Keratinocyte (primary cell): ENCODE measurements around the gene CCR5AS.
A peak's percentile ranks its signal among the peaks of the same experiment; 100 is the strongest.

Experiments used
- DNase-seq: peaks from one replicate; pipeline ENCODE4 v3.0.0-alpha.2; 2011; ENCODE audit warnings: low read depth, missing footprints, low spot score
- FAIRE-seq: peaks from 2 replicates; lab custom pipeline; 2011; peaks lifted over from hg19 to GRCh38; lab: Jason Lieb, UNC
- H2AFZ ChIP-seq: 2 replicates; pipeline ENCODE4 v1.6.0; 2012; ENCODE audit warnings: low read length, control low read depth, inconsistent platforms; ENCODE audit not compliant: control insufficient read depth
- H3K27ac ChIP-seq: 2 replicates; pipeline ENCODE4 v1.5.1; 2011; ENCODE audit warnings: low read length; ENCODE audit not compliant: control insufficient read depth, insufficient read depth
- H3K27me3 ChIP-seq: 3 replicates; pipeline ENCODE4 v1.6.0; 2011; ENCODE audit warnings: low read length; ENCODE audit not compliant: control insufficient read depth, insufficient read depth; ENCODE audit errors: extremely low read depth
- H3K36me3 ChIP-seq, 2 experiments: 2 replicates in 1 of 2; 3 replicates in 1 of 2; pipeline ENCODE4 v1.5.1; 2011; ENCODE audit warnings: low read length in 2 of 2, mild to moderate bottlenecking in 1 of 2; ENCODE audit not compliant: control insufficient read depth in 2 of 2, insufficient read depth in 2 of 2; ENCODE audit errors: extremely low read depth in 1 of 2
- H3K4me1 ChIP-seq: 3 replicates; pipeline ENCODE4 v1.5.1; 2011; ENCODE audit warnings: low read length; ENCODE audit not compliant: control insufficient read depth, insufficient read depth; ENCODE audit errors: extremely low read depth
- H3K4me2 ChIP-seq: 3 replicates; pipeline ENCODE4 v1.6.0; 2011; ENCODE audit warnings: low read depth, low read length; ENCODE audit not compliant: control insufficient read depth, insufficient read depth; ENCODE audit errors: extremely low read depth
- H3K4me3 ChIP-seq, 3 experiments: fragments of 200-600 bp in 1 of 3; sonication (generic) in 1 of 3; 2 replicates in 2 of 3; 3 replicates in 1 of 3; pipeline ENCODE4 v1.5.1; 2011 to 2016; ENCODE audit warnings: low read length in 3 of 3, mild to moderate bottlenecking in 3 of 3, control low read depth in 2 of 3, inconsistent platforms in 1 of 3, low read depth in 1 of 3, mixed read lengths in 1 of 3, mixed run types in 1 of 3, moderate library complexity in 1 of 3; ENCODE audit not compliant: control insufficient read depth in 2 of 3, insufficient read depth in 2 of 3; ENCODE audit errors: extremely low read depth in 1 of 3
- H3K79me2 ChIP-seq: 2 replicates; pipeline ENCODE4 v1.6.0; 2012; ENCODE audit warnings: low read length; ENCODE audit not compliant: control insufficient read depth, insufficient read depth
- H3K9ac ChIP-seq: 3 replicates; pipeline ENCODE4 v1.6.0; 2011; ENCODE audit warnings: low read length; ENCODE audit not compliant: control insufficient read depth, insufficient read depth; ENCODE audit errors: extremely low read depth
- H3K9me1 ChIP-seq: 3 replicates; pipeline ENCODE4 v1.6.0; 2011; ENCODE audit warnings: low read length; ENCODE audit not compliant: control insufficient read depth, insufficient read depth; ENCODE audit errors: extremely low read depth
- H3K9me3 ChIP-seq: 2 replicates; pipeline ENCODE4 v1.5.1; 2012; ENCODE audit warnings: low read depth, low read length; ENCODE audit not compliant: control insufficient read depth
- H4K20me1 ChIP-seq: 3 replicates; pipeline ENCODE4 v1.6.0; 2011; ENCODE audit warnings: low read length; ENCODE audit not compliant: control insufficient read depth, insufficient read depth; ENCODE audit errors: extremely low read depth
- CTCF ChIP-seq, 3 experiments: IDR thresholded peaks in 1 of 3; conservative IDR thresholded peaks in 1 of 3; optimal IDR thresholded peaks in 1 of 3; 2 replicates in 2 of 3; 3 replicates in 1 of 3; pipeline versions ENCODE3 to v1.5.1; 2011; ENCODE audit warnings: low read length in 3 of 3, mild to moderate bottlenecking in 3 of 3, moderate library complexity in 2 of 3, control low read depth in 1 of 3, inconsistent platforms in 1 of 3; ENCODE audit not compliant: insufficient read depth in 2 of 3; ENCODE audit errors: extremely low read depth in 1 of 3
- EZH2 ChIP-seq: IDR thresholded peaks from one replicate; pipeline ENCODE4 v1.6.1; 2012; ENCODE audit warnings: inconsistent platforms, mild to moderate bottlenecking, low read length, moderate library complexity
- dilution Hi-C: fragments of 300-500 bp; cut with MboI; formaldehyde crosslinking; loops from one replicate; pipeline ENCODE4 v1.7.0; 2020; ENCODE audit warnings: low sequenced_read_pairs; ENCODE audit not compliant: extremely low pct_ligation_motif_present

The CCR5AS gene

DNA sequence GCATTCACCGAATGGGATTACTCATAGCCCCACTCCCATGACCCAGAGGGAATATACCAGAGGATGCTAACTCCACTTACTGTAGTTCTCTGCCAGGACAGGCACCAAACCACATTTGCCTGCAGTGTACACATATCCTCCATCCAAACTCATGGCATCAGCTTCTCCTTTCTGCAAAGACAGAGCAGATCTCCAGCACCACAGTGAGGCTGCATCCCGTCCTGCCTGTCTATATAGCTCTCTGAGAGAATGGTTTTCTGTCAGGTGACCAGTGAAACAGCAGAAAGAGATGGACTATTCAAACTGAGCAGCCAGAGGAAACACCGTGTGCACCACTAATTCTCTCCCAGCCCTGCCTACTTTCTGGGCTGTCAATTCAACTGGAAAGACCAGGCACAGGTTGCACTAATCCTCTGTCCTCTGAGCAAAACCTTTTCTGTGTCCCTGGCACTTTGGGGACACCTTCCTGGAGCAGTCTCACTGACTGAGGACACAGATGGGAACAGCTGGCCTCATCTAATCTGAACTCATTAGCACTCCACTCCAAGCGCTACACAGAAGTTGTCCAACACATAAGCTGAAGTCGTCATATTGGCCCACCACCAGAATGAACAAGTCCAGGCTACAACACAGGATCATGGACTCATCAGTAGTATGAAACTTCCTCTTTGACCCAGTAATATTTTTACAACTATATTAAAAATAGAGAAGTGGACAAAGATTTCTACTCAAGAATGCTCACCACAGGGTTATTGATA is 40.5 kb upstream of the CCR5AS start:
- Histone ChIP-seq H3K9ac (no peak overlapping the region), H3K9me1 (no peaks in the 10 kb centered on the region), H3K27me3 (peaks cover 8% of the 10 kb centered on the region), H3K4me3 (no peak overlapping the region), H3K9me3 (no peaks in the 10 kb centered on the region), H4K20me1 (no peaks in the 10 kb centered on the region), H2AFZ (no peak overlapping the region), H3K36me3 (no peaks in the 10 kb centered on the region), H3K4me2 (no peak overlapping the region), H3K27ac (no peak overlapping the region), H3K79me2 (no peaks in the 10 kb centered on the region), H3K4me1 (peaks cover 5% of the 10 kb centered on the region)
- dilution Hi-C loops, result no loop called here
- FAIRE-seq (peak; percentile 76), DNase-seq (no peak)
- TF ChIP-seq EZH2 (no peak), CTCF (optimal IDR thresholded peaks at IDR 0.05 in 1 of 3, IDR thresholded peaks at IDR 0.05 in 1 of 3, conservative IDR thresholded peaks at IDR 0.05 in 1 of 3; ENCODE audit: extremely low read depth in 1 of 3, insufficient read depth in 2 of 3, low read length in 3 of 3) (peak in 1 of 3 experiments; percentile 49)

GRCh38 chr3:46442576-46443530 is 36.0 kb upstream of the CCR5AS start:
- Histone ChIP-seq H3K4me3 (no peak overlapping the region), H3K9me3 (no peaks in the 10 kb centered on the region), H3K79me2 (no peaks in the 10 kb centered on the region), H2AFZ (no peak overlapping the region), H3K4me2 (no peak overlapping the region), H4K20me1 (no peaks in the 10 kb centered on the region), H3K36me3 (no peaks in the 10 kb centered on the region), H3K9ac (no peak overlapping the region), H3K9me1 (no peaks in the 10 kb centered on the region), H3K4me1 (peaks cover 5% of the 10 kb centered on the region), H3K27me3 (no peaks in the 10 kb centered on the region), H3K27ac (no peak overlapping the region)
- DNase-seq, result peak; percentile 35
- peak; percentile 73 for FAIRE-seq
- TF ChIP-seq CTCF (optimal IDR thresholded peaks at IDR 0.05 in 1 of 3, IDR thresholded peaks at IDR 0.05 in 1 of 3, conservative IDR thresholded peaks at IDR 0.05 in 1 of 3; ENCODE audit: extremely low read depth in 1 of 3, insufficient read depth in 2 of 3, low read length in 3 of 3) (peak; percentile 58 to 70 (median 64)), EZH2 (no peak)
- dilution Hi-C loops, result no loop called here
